NCI-H128 (cell line): Measurements from ENCODE around the gene UNC45A.
"Not testable (repeated sequence)": the region's sequence is repeated elsewhere in the genome, so short reads cannot be mapped to it uniquely, and the experiment has no call there.

Source experiments
- DNase-seq: peaks from one replicate; lab custom pipeline; 2025; ENCODE audit not compliant: unreplicated experiment; lab: John Stamatoyannopoulos, UW

UNC45A gene

GRCh38 chr15:90902840-90903732 is 32.0 kb upstream of the UNC45A start, which contains the start of gene MAN2A2:
Gene MAN2A2 (plus strand): TSS chr15:90903302. CDS start chr15:90904208, 906 bp downstream.
- DNase-seq = no peak

GRCh38 chr15:90903733-90904536 is 31.1 kb upstream of the UNC45A start:
- no peak for DNase-seq

- DNase-seq = no peak
Measured at GRCh38 chr15:90904746-90905145, 30.3 kb upstream of the UNC45A start.

- DNase-seq = no peak
Measured at GRCh38 chr15:90905306-90906180, 29.5 kb upstream of the UNC45A start.

GRCh38 chr15:90906181-90906849 is 28.8 kb upstream of the UNC45A start:
- DNase-seq = no peak

- DNase-seq = no peak
Measured at GRCh38 chr15:90907051-90907660, 27.9 kb upstream of the UNC45A start.

GRCh38 chr15:90907838-90908507 is 27.1 kb upstream of the UNC45A start:
- no peak for DNase-seq

- DNase-seq = not testable (repeated sequence)
Measured at GRCh38 chr15:90909449-90909848, 25.6 kb upstream of the UNC45A start.

GRCh38 chr15:90909976-90910375 is 25.1 kb upstream of the UNC45A start:
- DNase-seq = no peak

- DNase-seq = no peak
Measured at GRCh38 chr15:90910441-90911301, 24.4 kb upstream of the UNC45A start.

- no peak for DNase-seq
Measured at GRCh38 chr15:90911302-90911623, 23.8 kb upstream of the UNC45A start.

GRCh38 chr15:90911906-90912769 is 22.9 kb upstream of the UNC45A start:
- DNase-seq = no peak

GRCh38 chr15:90912770-90913075 is 22.4 kb upstream of the UNC45A start:
- DNase-seq = no peak

- DNase-seq = no peak
Measured at GRCh38 chr15:90913398-90913944, 21.6 kb upstream of the UNC45A start.

GRCh38 chr15:90914305-90915080 is 20.6 kb upstream of the UNC45A start:
- DNase-seq = no peak

GRCh38 chr15:90915216-90915807 is 19.8 kb upstream of the UNC45A start:
- no peak for DNase-seq
